PC-3 (cell line): ENCODE measurements around the gene AXL. TPM values are rescaled to one million over a fixed set of nuclear protein-coding genes. Genes with fewer than 3 reads are reported as not detected.
"Not testable (repeated sequence)": the region's sequence is repeated elsewhere in the genome, so short reads cannot be mapped to it uniquely, and the experiment has no call there.

Experiments
- ATAC-seq: fragments of 200-7000 bp; cut with Tn5 transposase; 2 replicates; pipeline ENCODE4 v1.9.1; 2020; ENCODE audit warnings: mild to moderate bottlenecking, moderate library complexity
- BruUV-seq: library from RNA; stranded (reverse); fragments of 400-500 nt; replicated peaks from 2 replicates; lab custom pipeline; 2021; lab: Mats Ljungman, UMichigan
- CTCF ChIA-PET: fragments of 300-600 bp; sonication (Branson Sonifier 250); formaldehyde crosslinking; loops from one replicate; lab custom pipeline; 2022; ENCODE audit warnings: antibody characterized with exemption; lab: Charles Lee
- POLR2A ChIA-PET: fragments of 300-600 bp; sonication (Branson Sonifier 250); formaldehyde crosslinking; loops from one replicate; lab custom pipeline; 2022; ENCODE audit warnings: antibody characterized with exemption; ENCODE audit not compliant: unreplicated experiment; lab: Charles Lee
- DNase-seq: peaks from one replicate; pipeline ENCODE4 v3.0.0-alpha.2; 2015
- H2AFZ ChIP-seq: fragments of 300-600 bp; sonication (generic); 2 replicates; pipeline ENCODE4 v1.6.0; 2016; ENCODE audit warnings: antibody characterized with exemption, low read length
- H3F3A ChIP-seq: fragments of 300-600 bp; sonication (generic); one replicate; pipeline ENCODE4 v1.6.0; 2017; ENCODE audit warnings: antibody characterized with exemption, low read length, control low read depth, mild to moderate bottlenecking; ENCODE audit not compliant: unreplicated experiment
- H3K27ac ChIP-seq: fragments of 300-600 bp; sonication (generic); 2 replicates; pipeline ENCODE4 v1.5.1; 2016; ENCODE audit warnings: mild to moderate bottlenecking, low read length
- H3K27me3 ChIP-seq: fragments of 300-600 bp; sonication (generic); 2 replicates; pipeline ENCODE4 v1.6.1; 2016; ENCODE audit warnings: low read length, mixed read lengths
- H3K36me3 ChIP-seq: fragments of 300-600 bp; sonication (generic); 2 replicates; pipeline ENCODE4 v1.6.1; 2016; ENCODE audit warnings: low read depth, mixed run types, low read length, mixed read lengths
- H3K4me1 ChIP-seq: fragments of 300-600 bp; sonication (generic); 2 replicates; pipeline ENCODE4 v1.5.1; 2016; ENCODE audit warnings: low read length; ENCODE audit not compliant: insufficient read depth
- H3K4me2 ChIP-seq: fragments of 300-600 bp; sonication (generic); 2 replicates; pipeline ENCODE4 v1.6.0; 2016; ENCODE audit warnings: low read length
- H3K4me3 ChIP-seq: fragments of 300-600 bp; sonication (generic); 2 replicates; pipeline ENCODE4 v1.5.1; 2016; ENCODE audit warnings: mild to moderate bottlenecking, low read length, mixed read lengths
- H3K79me2 ChIP-seq: fragments of 300-600 bp; sonication (generic); 2 replicates; pipeline ENCODE4 v1.6.1; 2017; ENCODE audit warnings: low read length, mixed read lengths
- H3K9ac ChIP-seq: fragments of 300-600 bp; sonication (generic); 2 replicates; pipeline ENCODE4 v1.6.0; 2016; ENCODE audit warnings: mild to moderate bottlenecking, low read length
- H3K9me2 ChIP-seq: fragments of 300-600 bp; sonication (generic); replicated peaks from 2 replicates; pipeline ENCODE4 v1.6.1; 2016; ENCODE audit warnings: mixed run types, low read length, mixed read lengths
- H3K9me3 ChIP-seq: fragments of 300-600 bp; sonication (generic); 2 replicates; pipeline ENCODE4 v1.6.1; 2016; ENCODE audit warnings: low read length, mixed read lengths
- H4K20me1 ChIP-seq: fragments of 300-600 bp; sonication (generic); 2 replicates; pipeline ENCODE4 v1.6.1; 2016; ENCODE audit warnings: low read length, mixed read lengths
- CTCF ChIP-seq: fragments of 300-600 bp; sonication (generic); conservative IDR thresholded peaks from 2 replicates; pipeline ENCODE4 v1.5.1; 2017; ENCODE audit warnings: antibody characterized with exemption, low read depth, mild to moderate bottlenecking, low read length
- EZH2 ChIP-seq: fragments of 300-600 bp; sonication (generic); IDR thresholded peaks from one replicate; pipeline ENCODE4 v1.6.1; 2017; ENCODE audit warnings: antibody characterized with exemption, mild to moderate bottlenecking, low read length; ENCODE audit not compliant: unreplicated experiment
- EZH2phosphoT487 ChIP-seq: fragments of 300-600 bp; sonication (generic); IDR thresholded peaks from 2 replicates; pipeline ENCODE4 v1.6.1; 2018; ENCODE audit warnings: mild to moderate bottlenecking, antibody characterized with exemption, low read length, borderline replicate concordance
- intact Hi-C: fragments of 100-400 bp; cut with micrococcal nuclease; formaldehyde crosslinking; loops from 2 replicates; pipeline ENCODE4 v1.9.0; 2023
- total RNA-seq: library from RNA; depleted of rRNA; stranded (reverse); fragments of >200 nt; gene quantifications from 2 replicates; pipeline ENCODE4 v1.2.3, GENCODE V29; 2014

AXL gene
- total RNA-seq, 1 experiment from 2014 or later, result 172 TPM

- Histone ChIP-seq H3K9ac (no peak overlapping the region), H3K36me3 (peaks cover 61% of the 10 kb centered on the region), H3F3A (no peaks in the 10 kb centered on the region), H3K27ac (no peak overlapping the region), H2AFZ (no peak overlapping the region), H3K27me3 (no peaks in the 10 kb centered on the region), H3K9me2 (no peaks in the 10 kb centered on the region), H3K9me3 (no peaks in the 10 kb centered on the region), H3K4me2 (no peak overlapping the region), H4K20me1 (no peaks in the 10 kb centered on the region), H3K4me3 (no peak overlapping the region), H3K79me2 (no peaks in the 10 kb centered on the region), H3K4me1 (no peaks in the 10 kb centered on the region)
- no peak for DNase-seq
- TF ChIP-seq EZH2 (no peak), EZH2phosphoT487 (no peak), CTCF (no peak)
- no TSS peak for BruUV-seq
- ATAC-seq, result no peak
- ChIA-PET CTCF (no interaction called here), POLR2A (no interaction called here)
- intact Hi-C loops, result no loop called here
Observed at GRCh38 chr19:41278478-41278877, 59.5 kb downstream of the AXL start.

- no peaks in the 10 kb centered on the region for H3K4me1 ChIP-seq
- TF ChIP-seq EZH2phosphoT487 (no peak), EZH2 (no peak), CTCF (no peak)
- no peak overlapping the region for H3K4me3 ChIP-seq
- H3F3A ChIP-seq, result no peaks in the 10 kb centered on the region
- H3K27ac ChIP-seq, result no peak overlapping the region
- no peak overlapping the region for H3K4me2 ChIP-seq
- ChIA-PET POLR2A (no interaction called here), CTCF (no interaction called here)
- H3K79me2 ChIP-seq, result no peaks in the 10 kb centered on the region
- intact Hi-C loops, result no loop called here
- no peaks in the 10 kb centered on the region for H3K9me3 ChIP-seq
- H3K9me2 ChIP-seq, result no peaks in the 10 kb centered on the region
- BruUV-seq, result no TSS peak
- H4K20me1 ChIP-seq, result no peaks in the 10 kb centered on the region; the same call in 1 of the 2 replicates
- no peak for DNase-seq
- H2AFZ ChIP-seq, result no peak overlapping the region
- peaks cover 41% of the 10 kb centered on the region for H3K36me3 ChIP-seq
- no peak overlapping the region for H3K9ac ChIP-seq
- H3K27me3 ChIP-seq, result no peaks in the 10 kb centered on the region
- no peak for ATAC-seq
Observed at GRCh38 chr19:41288673-41289530, 69.9 kb downstream of the AXL start.

- CTCF ChIA-PET, result not testable (repeated sequence)
Observed at GRCh38 chr19:41289814-41290213, 70.8 kb downstream of the AXL start.

More at GRCh38 chr19:41289814-41290213, 70.8 kb downstream of the AXL start:
- POLR2A ChIA-PET, BruUV-seq, H3K9ac ChIP-seq, H3K27ac ChIP-seq, H3K27me3 ChIP-seq, H3K4me2 ChIP-seq, H2AFZ ChIP-seq, H4K20me1 ChIP-seq, H3K4me1 ChIP-seq, DNase-seq, intact Hi-C loops, H3F3A ChIP-seq, H3K9me2 ChIP-seq, ATAC-seq, H3K79me2 ChIP-seq, H3K9me3 ChIP-seq, H3K4me3 ChIP-seq: not testable (repeated sequence)
- H3K36me3 ChIP-seq, result peaks cover 46% of the 10 kb centered on the region
